Hepatocyte (in vitro differentiated cells): Measurements from ENCODE around the gene ZNRF1.

Source experiments
- CTCF ChIP-seq: fragments of 200-600 bp; sonication (generic); IDR thresholded peaks from 2 replicates; pipeline ENCODE4 v1.5.1; 2016; ENCODE audit warnings: antibody characterized with exemption, mild to moderate bottlenecking; ENCODE audit not compliant: poor library complexity
- EZH2 ChIP-seq: fragments of 200-600 bp; sonication (generic); IDR thresholded peaks from 2 replicates; pipeline ENCODE4 v1.6.1; 2016; ENCODE audit warnings: antibody characterized with exemption, mild to moderate bottlenecking, borderline replicate concordance

DNA sequence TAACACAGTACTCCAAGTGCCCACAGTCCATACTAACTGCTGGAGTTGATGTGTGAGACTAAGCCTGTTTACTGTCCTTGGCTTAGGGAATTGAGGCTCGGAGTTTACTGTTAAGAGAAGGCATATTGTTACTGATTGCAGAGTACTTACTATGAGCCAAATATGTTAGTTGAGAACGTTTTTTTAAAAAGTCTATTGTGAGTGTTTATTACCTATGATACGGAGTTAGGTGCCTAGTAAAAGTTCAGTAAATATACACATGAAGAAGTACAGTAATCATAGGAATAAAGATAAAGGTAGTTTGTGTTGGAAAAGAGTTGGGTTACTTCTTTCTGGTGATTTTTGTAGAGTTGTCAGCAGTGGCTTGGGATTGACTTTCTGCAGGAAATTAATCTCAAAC is 25.4 kb downstream of the ZNRF1 start:
- TF ChIP-seq EZH2, result no peak
- TF ChIP-seq CTCF, result no peak
